Activated CD4-positive, alpha-beta T cell treated with anti-CD3 and anti-CD28 coated beads, Interleukin-2, amount 50 U/mL, for 48 hours (primary cell): ENCODE results near the gene KCNQ1.
A peak's percentile ranks its signal among the peaks of the same experiment; 100 is the strongest.

Experiments
- DNase-seq, 2 experiments: peaks; one replicate each; pipeline ENCODE4 v3.0.0-alpha.2; 2020

The KCNQ1 gene

GRCh38 chr11:2515401-2516275 lies 70.8 kb downstream of the KCNQ1 start:
- no peak for DNase-seq

GRCh38 chr11:2516276-2517015 lies 71.6 kb downstream of the KCNQ1 start:
- DNase-seq: peak in 1 of 2 experiments; percentile 0

GRCh38 chr11:2517016-2517385 lies 72.2 kb downstream of the KCNQ1 start:
- DNase-seq: peak in 1 of 2 experiments; percentile 0

DNA sequence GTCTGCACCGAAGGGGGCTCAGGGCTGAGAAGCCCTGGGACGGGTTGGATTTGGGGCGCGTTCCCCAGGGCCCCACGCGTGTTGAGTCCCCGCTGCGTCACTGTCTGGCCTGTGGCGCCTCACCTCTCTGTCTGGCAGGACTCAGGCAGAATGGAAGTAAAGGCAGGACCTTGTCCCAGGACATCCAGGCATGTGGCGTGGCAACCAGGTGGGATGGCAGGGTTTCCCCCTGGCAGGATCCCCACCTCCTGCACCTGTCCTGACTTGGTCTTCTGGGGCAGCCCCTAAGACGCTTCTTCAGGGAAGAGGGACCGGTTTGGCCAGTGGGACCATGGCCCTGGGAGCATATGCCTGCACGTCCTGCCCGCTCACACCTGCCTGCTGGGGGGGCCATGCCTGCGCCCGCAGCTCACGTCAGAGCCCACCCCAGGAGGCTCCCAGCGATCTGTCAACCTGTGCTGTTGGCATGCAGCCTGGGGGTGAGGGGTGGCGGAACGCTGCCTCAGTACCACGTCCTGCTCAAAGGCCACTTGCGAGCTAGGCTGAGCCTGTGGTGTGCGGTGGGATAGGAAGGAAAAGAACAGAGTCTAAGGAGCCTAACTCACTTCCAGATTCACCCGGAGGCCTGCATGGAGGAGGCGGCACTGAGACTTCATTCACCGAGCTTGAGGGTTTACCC lies 72.7 kb downstream of the KCNQ1 start:
- DNase-seq: peak in 1 of 2 experiments; percentile 1

DNA sequence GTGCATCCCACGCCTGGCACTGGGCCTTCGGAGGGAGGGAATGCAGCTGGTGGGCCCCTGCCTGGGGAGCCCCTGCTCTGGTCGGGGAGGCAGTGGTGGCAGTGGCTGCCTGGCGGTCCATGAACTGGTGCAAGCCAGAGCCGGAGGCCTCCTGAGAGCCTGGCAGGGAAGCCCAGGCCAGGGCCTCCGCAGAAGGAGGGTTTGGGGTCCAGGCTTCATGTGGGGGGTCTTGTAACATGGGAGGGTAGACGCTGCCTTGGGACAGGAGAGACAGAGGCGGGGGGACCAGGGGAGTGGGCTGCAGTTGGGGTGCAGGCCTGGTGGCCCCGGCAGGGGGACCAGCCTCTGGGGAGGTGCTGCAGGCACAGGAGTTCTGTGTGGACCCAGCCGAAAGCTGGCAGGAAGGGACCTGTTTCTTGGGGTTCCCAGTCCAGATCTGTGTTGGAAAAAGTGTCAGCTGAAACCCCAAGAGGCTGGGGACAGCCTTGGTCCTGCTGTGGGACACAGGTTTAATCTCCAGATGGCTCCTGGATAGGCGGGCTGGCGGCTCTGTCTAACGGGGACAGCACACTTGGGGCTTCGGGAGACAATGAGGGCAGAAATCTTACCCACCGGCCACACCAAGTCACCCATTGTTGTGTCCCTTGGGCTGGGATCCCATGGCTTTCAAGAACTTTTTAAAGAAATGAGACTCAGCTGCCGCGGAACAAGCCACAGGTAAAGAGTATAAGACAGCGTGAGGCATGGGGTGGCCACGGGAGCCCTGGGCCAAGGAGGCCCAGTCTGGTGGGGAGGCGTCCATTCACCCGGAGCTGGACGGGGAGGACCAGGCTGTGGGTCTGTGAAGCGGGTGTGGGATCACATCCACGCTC lies 73.5 kb downstream of the KCNQ1 start:
- DNase-seq: peak in 1 of 2 experiments; percentile 1

DNA sequence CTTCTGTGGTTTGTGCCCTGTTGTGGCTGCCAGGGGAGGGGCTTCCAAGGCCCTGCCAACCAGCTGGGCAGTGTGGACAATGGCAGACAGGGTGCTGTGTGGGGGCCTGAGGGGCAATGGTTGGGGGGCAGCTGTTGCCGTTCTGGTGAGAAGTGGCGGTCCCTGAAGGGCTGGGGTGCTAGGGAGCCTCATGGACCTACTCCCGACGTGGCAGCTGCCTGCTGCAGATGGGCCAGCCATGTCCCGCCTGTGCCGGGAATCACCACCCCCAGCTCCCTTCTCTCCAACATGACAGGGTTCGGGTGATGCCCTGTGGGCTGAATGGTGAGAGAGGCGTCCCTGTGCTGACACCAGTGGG lies 74.2 kb downstream of the KCNQ1 start:
- DNase-seq: peak in 1 of 2 experiments; percentile 1

DNA sequence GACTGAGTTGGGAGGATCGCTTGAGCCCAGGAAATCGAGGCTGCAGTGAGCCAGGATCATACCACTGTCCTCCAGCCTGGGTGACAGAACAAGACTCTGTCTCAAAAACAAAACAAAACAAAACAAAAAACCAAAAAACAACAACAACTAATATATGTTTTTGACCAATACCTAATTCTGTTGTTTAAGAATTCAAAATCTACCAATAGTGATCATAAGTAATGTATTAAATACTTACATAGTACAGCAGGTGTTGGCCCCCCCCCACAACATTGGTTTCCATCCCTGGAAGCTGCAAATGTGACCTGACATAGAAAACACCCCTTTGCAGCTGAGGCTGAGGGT lies 74.7 kb downstream of the KCNQ1 start:
- DNase-seq: no peak

- peak in 1 of 2 experiments; percentile 1 for DNase-seq
These were observed 75.3 kb downstream of the KCNQ1 start for GRCh38 chr11:2519862-2520735.

GRCh38 chr11:2520736-2521035 lies 75.9 kb downstream of the KCNQ1 start:
- peak in 1 of 2 experiments; percentile 0 for DNase-seq

- DNase-seq: peak in 1 of 2 experiments; percentile 1
These were observed 76.4 kb downstream of the KCNQ1 start for GRCh38 chr11:2521081-2521732.

DNA sequence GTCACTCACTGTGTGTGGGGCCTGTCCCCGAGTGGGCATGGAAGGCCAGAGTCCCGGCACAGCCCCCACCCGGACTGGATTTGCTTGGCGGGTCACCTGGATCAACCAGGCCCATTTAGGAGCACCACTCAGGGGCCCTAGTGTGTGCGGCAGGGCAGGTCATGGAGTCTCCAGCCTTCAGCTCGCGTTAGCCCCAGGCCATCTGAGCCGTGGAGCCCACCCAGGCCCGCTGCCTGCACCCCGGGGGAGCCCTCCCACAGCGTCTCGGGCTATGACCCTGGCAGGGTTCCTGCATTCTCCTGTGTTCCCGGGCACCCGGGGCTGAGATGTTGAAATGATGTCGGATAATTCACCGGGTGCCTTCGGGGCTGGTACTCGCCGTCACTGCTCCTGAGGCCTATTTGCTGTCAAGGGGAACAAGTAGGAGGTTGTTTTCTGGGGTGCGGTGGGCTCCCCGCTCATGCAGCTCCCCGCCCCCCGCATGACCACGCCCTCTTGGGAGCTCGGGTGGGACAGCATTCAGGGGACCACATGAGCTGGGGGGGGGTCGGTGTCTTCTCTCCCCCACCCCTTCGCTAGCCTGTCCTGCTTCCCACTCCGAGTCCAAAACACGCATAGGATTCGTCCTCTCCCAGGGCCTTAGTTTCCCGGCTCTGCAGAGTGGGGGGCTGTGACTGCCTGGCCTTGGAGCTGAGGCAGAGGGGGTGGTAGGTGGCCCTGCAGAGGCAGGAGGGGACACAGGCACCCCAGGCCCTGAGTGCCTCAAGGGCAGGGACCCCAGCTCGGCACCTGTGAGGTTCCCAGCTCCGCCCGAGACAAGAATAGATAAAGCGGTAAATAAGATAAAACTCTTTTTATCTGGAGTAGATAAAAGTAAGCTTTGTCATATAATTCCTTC lies 77.2 kb downstream of the KCNQ1 start:
- peak in 1 of 2 experiments; percentile 0 for DNase-seq

- peak in 1 of 2 experiments; percentile 1 for DNase-seq
These were observed 77.9 kb downstream of the KCNQ1 start for GRCh38 chr11:2522631-2523255.

DNA sequence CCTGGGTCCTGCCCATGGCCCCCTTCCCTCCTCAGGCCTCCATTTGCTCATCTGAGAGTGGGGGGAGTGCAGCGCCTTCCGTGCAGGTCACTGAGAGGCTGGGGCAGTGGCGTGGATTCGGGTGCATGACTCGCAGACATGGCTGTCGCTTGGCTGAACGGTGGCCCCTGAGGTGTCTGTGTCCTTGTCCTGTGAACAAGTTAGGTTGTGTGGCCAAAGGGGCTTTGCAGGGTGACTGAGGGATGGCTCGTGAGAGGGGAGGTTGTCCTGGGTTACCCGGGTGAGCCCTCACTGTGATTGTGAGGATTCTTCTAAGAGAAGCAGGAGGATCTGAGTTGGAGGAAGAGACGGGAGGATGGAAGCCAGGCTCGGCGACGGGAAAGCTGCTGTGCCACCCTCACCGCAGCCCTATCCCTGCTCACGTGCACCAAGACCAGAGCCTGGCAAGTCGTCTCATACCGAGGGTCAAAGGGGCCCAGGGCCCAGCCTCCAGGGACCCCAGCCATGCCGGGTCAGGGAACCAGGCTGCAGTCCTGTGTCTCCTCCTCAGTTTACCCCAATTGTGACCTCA lies 79.1 kb downstream of the KCNQ1 start:
- DNase-seq: peak in 1 of 2 experiments; percentile 0

GRCh38 chr11:2524446-2525165 lies 79.8 kb downstream of the KCNQ1 start:
- DNase-seq: peak in 1 of 2 experiments; percentile 2

DNA sequence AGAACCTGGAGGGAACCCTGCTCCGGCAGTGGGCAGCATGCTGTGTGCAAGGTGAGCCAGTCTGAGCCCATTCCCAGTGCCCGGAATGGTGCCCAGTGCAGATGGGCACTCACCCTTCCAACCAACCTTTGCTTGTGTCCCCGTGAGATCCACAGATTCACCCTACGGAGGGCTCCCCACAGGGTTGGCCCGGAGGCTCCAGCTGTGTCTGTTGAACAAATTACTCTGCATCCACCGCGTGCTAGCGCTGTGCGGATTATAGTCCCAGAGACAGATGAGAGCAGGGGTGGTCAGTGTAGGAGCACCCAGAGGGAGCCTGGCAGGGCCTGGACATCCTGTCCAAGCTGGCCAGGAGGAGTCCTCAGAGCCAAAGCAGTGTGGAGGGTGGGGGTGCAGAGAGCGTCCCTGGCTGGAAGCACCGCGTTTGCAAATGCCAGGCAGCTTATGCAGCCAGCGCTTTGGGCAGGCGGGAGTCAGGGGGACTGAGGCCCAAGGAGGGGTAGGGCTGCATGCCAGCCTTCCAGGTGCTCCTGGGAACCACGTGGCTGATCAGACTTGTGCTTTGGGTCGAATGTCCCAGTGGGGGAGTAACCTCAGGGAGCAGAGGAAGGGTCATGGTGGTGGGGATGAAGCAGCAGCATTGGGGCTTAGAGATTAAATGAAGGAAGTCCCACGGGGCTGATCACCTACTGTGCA lies 80.5 kb downstream of the KCNQ1 start:
- DNase-seq: peak in 1 of 2 experiments; percentile 2

DNA sequence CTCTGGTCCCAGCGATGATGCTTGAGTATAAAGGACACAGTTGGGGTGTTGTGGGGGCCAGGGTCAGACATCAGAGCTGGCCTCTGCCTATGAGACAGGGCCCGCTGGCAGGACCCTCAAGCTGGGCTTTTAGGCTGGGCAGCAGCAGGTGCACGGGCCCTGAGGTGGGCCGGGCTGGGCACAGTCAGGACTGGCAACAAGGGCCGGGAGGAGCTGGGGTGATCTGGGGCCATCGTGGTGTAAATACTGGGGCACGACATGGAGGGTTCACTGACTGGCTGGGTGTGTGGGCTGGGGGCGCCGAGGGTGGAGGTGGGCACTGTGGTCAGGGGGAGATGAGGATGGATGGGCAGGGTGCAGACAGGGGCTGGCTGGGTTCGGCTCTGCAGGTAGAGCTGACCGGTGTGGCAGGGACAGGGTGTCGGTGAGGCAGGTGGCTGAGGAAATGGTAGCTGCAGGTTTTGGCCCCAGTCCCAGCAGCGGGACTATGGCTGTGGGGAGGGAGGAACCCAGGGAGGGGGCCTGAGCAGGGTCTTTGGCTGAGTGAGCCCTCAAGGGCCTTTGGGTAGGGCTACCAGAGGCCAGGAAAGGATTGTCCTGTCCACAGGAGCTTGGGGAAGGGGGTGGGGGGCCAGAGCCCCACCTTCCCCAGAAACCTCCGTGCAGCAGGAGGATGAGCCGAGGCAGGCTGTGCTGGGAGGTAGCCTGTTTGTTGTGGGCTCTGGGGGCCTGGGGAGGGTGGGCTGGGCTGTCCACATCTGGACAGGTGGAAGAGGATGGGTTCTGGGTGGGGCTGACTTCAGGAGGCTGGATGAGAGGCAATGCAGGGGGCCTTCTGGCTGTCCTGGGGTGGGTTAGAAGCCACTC lies 81.4 kb downstream of the KCNQ1 start:
- DNase-seq: no peak
